IMR-90 (cell line): ENCODE results near the gene CCNI2. TPM values are rescaled to one million over a fixed set of nuclear protein-coding genes. Genes with fewer than 3 reads are reported as not detected.

Experiments
- ATAC-seq: fragments of 200-7000 bp; cut with Tn5 transposase; 2 replicates; pipeline ENCODE4 v1.9.1; 2020; ENCODE audit warnings: low read depth, mild to moderate bottlenecking, moderate library complexity
- BruUV-seq: library from RNA; stranded (reverse); fragments of 400-500 nt; replicated peaks from 2 replicates; lab custom pipeline; 2021; lab: Mats Ljungman, UMichigan
- CTCF ChIA-PET: fragments of 300-600 bp; formaldehyde crosslinking; extraction: SDS; loops from one replicate; lab custom pipeline; 2021; ENCODE audit warnings: antibody characterized with exemption; lab: Yijun Ruan, JAX
- POLR2A ChIA-PET: fragments of 300-600 bp; sonication (Branson Sonifier 250); formaldehyde crosslinking; loops from one replicate; lab custom pipeline; 2022; ENCODE audit warnings: antibody characterized with exemption; ENCODE audit not compliant: unreplicated experiment; lab: Charles Lee
- DNase-seq: peaks from one replicate; pipeline ENCODE4 v3.0.0; 2013
- H2AFZ ChIP-seq: replicated peaks from 2 replicates; pipeline ENCODE3; 2013; ENCODE audit warnings: low read length, mild to moderate bottlenecking; ENCODE audit not compliant: poor library complexity
- H2AK5ac ChIP-seq: 2 replicates; pipeline ENCODE4 v1.6.1; 2013; ENCODE audit warnings: low read depth, low read length, inconsistent platforms
- H2AK9ac ChIP-seq: replicated peaks from 2 replicates; pipeline ENCODE3; 2013; ENCODE audit warnings: mild to moderate bottlenecking, low read depth, low read length, moderate library complexity; ENCODE audit not compliant: poor library complexity
- H2BK120ac ChIP-seq: 2 replicates; pipeline ENCODE4 v1.6.1; 2013; ENCODE audit warnings: low read depth, low read length, inconsistent platforms
- H2BK15ac ChIP-seq: 3 replicates; pipeline ENCODE4 v1.6.1; 2013; ENCODE audit warnings: low read depth, low read length, inconsistent platforms
- H2BK20ac ChIP-seq: 2 replicates; pipeline ENCODE4 v1.6.1; 2013; ENCODE audit warnings: low read depth, mild to moderate bottlenecking, inconsistent platforms, low read length, moderate library complexity
- H2BK5ac ChIP-seq: 2 replicates; pipeline ENCODE4 v1.6.1; 2013; ENCODE audit warnings: mild to moderate bottlenecking, low read depth, low read length, inconsistent platforms; ENCODE audit not compliant: poor library complexity, severe bottlenecking
- H3K14ac ChIP-seq: replicated peaks from 2 replicates; pipeline ENCODE4 v1.6.1; 2013; ENCODE audit warnings: low read depth, low read length, inconsistent platforms
- H3K18ac ChIP-seq: 2 replicates; pipeline ENCODE4 v1.6.1; 2013; ENCODE audit warnings: low read depth, low read length, control low read depth
- H3K23ac ChIP-seq: 2 replicates; pipeline ENCODE4 v1.6.1; 2013; ENCODE audit warnings: low read depth, low read length, inconsistent platforms
- H3K27ac ChIP-seq: 2 replicates; pipeline ENCODE4 v1.5.1; 2013; ENCODE audit warnings: mild to moderate bottlenecking, control low read depth, low read length; ENCODE audit not compliant: insufficient read depth
- H3K27me3 ChIP-seq: 2 replicates; pipeline ENCODE4 v1.6.1; 2013; ENCODE audit warnings: low read length; ENCODE audit not compliant: control insufficient read depth, insufficient read depth
- H3K36me3 ChIP-seq: 2 replicates; pipeline ENCODE4 v1.6.1; 2013; ENCODE audit warnings: low read length, mixed read lengths; ENCODE audit not compliant: control insufficient read depth, insufficient read depth
- H3K4ac ChIP-seq: 2 replicates; pipeline ENCODE4 v1.6.1; 2013; ENCODE audit warnings: low read depth, low read length, inconsistent platforms
- H3K4me1 ChIP-seq: 2 replicates; pipeline ENCODE4 v1.6.1; 2013; ENCODE audit warnings: low read length, mixed read lengths; ENCODE audit not compliant: control insufficient read depth, insufficient read depth
- H3K4me2 ChIP-seq: 2 replicates; pipeline ENCODE4 v1.6.1; 2013; ENCODE audit warnings: low read depth, mild to moderate bottlenecking, control low read depth, low read length, moderate library complexity
- H3K4me3 ChIP-seq: 2 replicates; pipeline ENCODE4 v1.5.1; 2013; ENCODE audit warnings: low read depth, mild to moderate bottlenecking, control low read depth, low read length, moderate library complexity; ENCODE audit not compliant: insufficient read depth
- H3K56ac ChIP-seq: 2 replicates; pipeline ENCODE4 v1.6.1; 2013; ENCODE audit warnings: low read length, inconsistent platforms; ENCODE audit not compliant: insufficient read depth; ENCODE audit errors: extremely low read depth
- H3K79me1 ChIP-seq, 2 experiments: 2 replicates each; pipeline ENCODE4 v1.6.1; 2013; ENCODE audit warnings: low read length in 2 of 2, inconsistent platforms in 1 of 2, low read depth in 1 of 2
- H3K9ac ChIP-seq: 2 replicates; pipeline ENCODE4 v1.6.1; 2013; ENCODE audit warnings: low read depth, low read length, control low read depth
- H3K9me1 ChIP-seq: 2 replicates; pipeline ENCODE4 v1.6.1; 2013; ENCODE audit warnings: low read length, inconsistent platforms; ENCODE audit not compliant: insufficient read depth
- H3K9me3 ChIP-seq: 2 replicates; pipeline ENCODE4 v1.6.1; 2013; ENCODE audit warnings: low read length; ENCODE audit not compliant: control insufficient read depth, insufficient read depth
- H4K20me1 ChIP-seq: 2 replicates; pipeline ENCODE4 v1.6.1; 2013; ENCODE audit warnings: low read length, inconsistent platforms; ENCODE audit not compliant: insufficient read depth
- H4K5ac ChIP-seq: 2 replicates; pipeline ENCODE4 v1.6.1; 2013; ENCODE audit warnings: mild to moderate bottlenecking, low read depth, low read length, control low read depth
- H4K8ac ChIP-seq, 2 experiments: 2 replicates each; pipeline ENCODE4 v1.6.1; 2013; ENCODE audit warnings: low read depth in 2 of 2, low read length in 2 of 2, control low read depth in 1 of 2, inconsistent platforms in 1 of 2
- H4K91ac ChIP-seq: 2 replicates; pipeline ENCODE4 v1.6.1; 2013; ENCODE audit warnings: low read depth, low read length, inconsistent platforms; ENCODE audit not compliant: insufficient read depth
- BHLHE40 ChIP-seq: fragments of 150-350 bp; IDR thresholded peaks from 2 replicates; pipeline ENCODE4 v1.6.1; 2016; ENCODE audit warnings: mild to moderate bottlenecking, low read depth, low read length
- CHD1 ChIP-seq: IDR thresholded peaks from 2 replicates; pipeline ENCODE4 v1.6.1; 2012; ENCODE audit warnings: low read depth, low read length, improper control_type of control experiment
- MAFK ChIP-seq: IDR thresholded peaks from 2 replicates; pipeline ENCODE4 v1.6.1; 2012; ENCODE audit warnings: low read depth, low read length, improper control_type of control experiment
- MAZ ChIP-seq: IDR thresholded peaks from 2 replicates; pipeline ENCODE4 v1.6.1; 2012; ENCODE audit warnings: low read depth, mild to moderate bottlenecking, low read length, improper control_type of control experiment, moderate library complexity, borderline replicate concordance
- MXI1 ChIP-seq: IDR thresholded peaks from 2 replicates; pipeline ENCODE4 v1.6.1; 2012; ENCODE audit warnings: low read depth, mild to moderate bottlenecking, low read length, moderate library complexity, borderline replicate concordance
- NFE2L2 ChIP-seq: fragments of 150-350 bp; IDR thresholded peaks from 2 replicates; pipeline ENCODE4 v1.6.1; 2016; ENCODE audit warnings: low read depth, mild to moderate bottlenecking, low read length
- POLR2A ChIP-seq: IDR thresholded peaks from 2 replicates; pipeline ENCODE4 v1.6.1; 2012; ENCODE audit warnings: mild to moderate bottlenecking, low read depth, low read length
- RAD21 ChIP-seq: IDR thresholded peaks from 2 replicates; pipeline ENCODE4 v1.6.1; 2012; ENCODE audit warnings: low read length, improper control_type of control experiment
- RCOR1 ChIP-seq: IDR thresholded peaks from 2 replicates; pipeline ENCODE4 v1.6.1; 2012; ENCODE audit warnings: mild to moderate bottlenecking, low read length, improper control_type of control experiment; ENCODE audit not compliant: insufficient replicate concordance
- RFX5 ChIP-seq: IDR thresholded peaks from 2 replicates; pipeline ENCODE4 v1.8.0; 2012; ENCODE audit warnings: low read depth, mild to moderate bottlenecking, low read length, moderate library complexity
- SMC3 ChIP-seq: fragments of 150-350 bp; IDR thresholded peaks from 2 replicates; pipeline ENCODE4 v1.6.1; 2016; ENCODE audit warnings: low read depth, mild to moderate bottlenecking, antibody characterized with exemption, low read length, moderate library complexity
- USF2 ChIP-seq: fragments of 150-350 bp; IDR thresholded peaks from 2 replicates; pipeline ENCODE4 v1.6.1; 2017; ENCODE audit warnings: mild to moderate bottlenecking, antibody characterized with exemption, low read length, low read depth
- WGBS, 2 experiments: methylation state at CpG; one replicate each; pipeline versions ENCODE4 v1.1.5 to v1.1.7; 2013; ENCODE audit warnings: missing lambda C conversion rate in 2 of 2; ENCODE audit not compliant: insufficient read length in 1 of 2; ENCODE audit errors: extremely low coverage in 2 of 2; 5-methylcytosine and 5-hydroxymethylcytosine counted together
- dilution Hi-C: fragments of 300-500 bp; cut with HindIII; formaldehyde crosslinking; loops from one replicate; pipeline ENCODE4 v1.14.3; 2018; ENCODE audit warnings: low sequenced_read_pairs; ENCODE audit not compliant: unreplicated experiment
- in situ Hi-C: fragments of 300-500 bp; cut with MboI; formaldehyde crosslinking; loops from 3 replicates; pipeline ENCODE4 v1.14.3; 2019; ENCODE audit warnings: low sequenced_read_pairs, inconsistent platforms, mixed read lengths
- intact Hi-C: fragments of 100-400 bp; cut with micrococcal nuclease; formaldehyde crosslinking; loops from 2 replicates; pipeline ENCODE4 v1.10.0; 2022
- polyA plus RNA-seq, 3 experiments: library from polyadenylated mRNA; depleted of rRNA; stranded (reverse); fragments of >200 nt; gene quantifications; 2 replicates each; pipeline ENCODE4 v1.2.3, GENCODE V29; 2012; ENCODE audit warnings: low replicate concordance in 1 of 3
- total RNA-seq: library from RNA; depleted of rRNA; stranded (reverse); fragments of >200 nt; gene quantifications from 2 replicates; pipeline ENCODE4 v1.2.3, GENCODE V29; 2012
- TF ChIP-seq, protein P1 (sequence below): fragments of 150-350 bp; IDR thresholded peaks from 2 replicates; pipeline ENCODE4 v1.6.1; 2016; ENCODE audit warnings: low read depth, mild to moderate bottlenecking, low read length, moderate library complexity, borderline replicate concordance
- TF ChIP-seq, protein P2 (sequence below): conservative IDR thresholded peaks from 2 replicates; pipeline ENCODE4 v1.5.1; 2012; ENCODE audit warnings: mild to moderate bottlenecking, low read depth, low read length, improper control_type of control experiment

The CCNI2 gene
- total and polyA plus RNA-seq, 2 of the 4 experiments (the other 2 are of a cell fraction), result not detected

- Histone ChIP-seq H3K79me1 (peaks cover 41 to 87% of the 10 kb centered on the region in 2 experiments), H3K56ac (no peak overlapping the region), H3K27me3 (no peaks in the 10 kb centered on the region), H3K36me3 (no peaks in the 10 kb centered on the region), H4K91ac (no peak overlapping the region), H3K4me1 (peaks cover 25% of the 10 kb centered on the region), H2BK20ac (no peak overlapping the region), H3K14ac (no peak overlapping the region), H2AK5ac (no peak overlapping the region), H2AK9ac (no peak overlapping the region), H2AFZ (no peak overlapping the region), H3K27ac (no peak overlapping the region), H3K4me3 (no peak overlapping the region), H3K4me2 (no peak overlapping the region), H3K18ac (no peak overlapping the region), H2BK15ac (no peak overlapping the region), H3K23ac (no peak overlapping the region), H3K4ac (no peak overlapping the region), H2BK120ac (no peak overlapping the region), H3K9me3 (no peaks in the 10 kb centered on the region), H3K9me1 (peaks cover 55% of the 10 kb centered on the region), H4K5ac (no peak overlapping the region), H3K9ac (no peak overlapping the region), H2BK5ac (no peak overlapping the region), H4K20me1 (peaks cover 56% of the 10 kb centered on the region), H4K8ac (no peak overlapping the region)
- intact Hi-C loops, result no loop called here
- in situ Hi-C loops, result no loop called here
- no TSS peak for BruUV-seq
- 93% methylated on average over 2 of the region's 5 CpGs; no CpG with 5 or more reads in 1 of the 2 experiments for WGBS, 2 experiments
- ATAC-seq (no peak), DNase-seq (no peak)
- dilution Hi-C loops, result no loop called here
- TF ChIP-seq MXI1, result no peak
- TF ChIP-seq USF2, result no peak
- TF ChIP-seq BHLHE40, result no peak
- TF ChIP-seq MAZ, result no peak
- no peak for TF ChIP-seq SMC3
- TF ChIP-seq RFX5, result no peak
- TF ChIP-seq, protein P1, sequence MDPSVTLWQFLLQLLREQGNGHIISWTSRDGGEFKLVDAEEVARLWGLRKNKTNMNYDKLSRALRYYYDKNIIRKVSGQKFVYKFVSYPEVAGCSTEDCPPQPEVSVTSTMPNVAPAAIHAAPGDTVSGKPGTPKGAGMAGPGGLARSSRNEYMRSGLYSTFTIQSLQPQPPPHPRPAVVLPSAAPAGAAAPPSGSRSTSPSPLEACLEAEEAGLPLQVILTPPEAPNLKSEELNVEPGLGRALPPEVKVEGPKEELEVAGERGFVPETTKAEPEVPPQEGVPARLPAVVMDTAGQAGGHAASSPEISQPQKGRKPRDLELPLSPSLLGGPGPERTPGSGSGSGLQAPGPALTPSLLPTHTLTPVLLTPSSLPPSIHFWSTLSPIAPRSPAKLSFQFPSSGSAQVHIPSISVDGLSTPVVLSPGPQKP, result no peak
- TF ChIP-seq NFE2L2, result no peak
- TF ChIP-seq RCOR1, result no peak
- no peak for TF ChIP-seq RAD21
- no peak for TF ChIP-seq CHD1
- TF ChIP-seq POLR2A, result no peak
- TF ChIP-seq, protein P2, sequence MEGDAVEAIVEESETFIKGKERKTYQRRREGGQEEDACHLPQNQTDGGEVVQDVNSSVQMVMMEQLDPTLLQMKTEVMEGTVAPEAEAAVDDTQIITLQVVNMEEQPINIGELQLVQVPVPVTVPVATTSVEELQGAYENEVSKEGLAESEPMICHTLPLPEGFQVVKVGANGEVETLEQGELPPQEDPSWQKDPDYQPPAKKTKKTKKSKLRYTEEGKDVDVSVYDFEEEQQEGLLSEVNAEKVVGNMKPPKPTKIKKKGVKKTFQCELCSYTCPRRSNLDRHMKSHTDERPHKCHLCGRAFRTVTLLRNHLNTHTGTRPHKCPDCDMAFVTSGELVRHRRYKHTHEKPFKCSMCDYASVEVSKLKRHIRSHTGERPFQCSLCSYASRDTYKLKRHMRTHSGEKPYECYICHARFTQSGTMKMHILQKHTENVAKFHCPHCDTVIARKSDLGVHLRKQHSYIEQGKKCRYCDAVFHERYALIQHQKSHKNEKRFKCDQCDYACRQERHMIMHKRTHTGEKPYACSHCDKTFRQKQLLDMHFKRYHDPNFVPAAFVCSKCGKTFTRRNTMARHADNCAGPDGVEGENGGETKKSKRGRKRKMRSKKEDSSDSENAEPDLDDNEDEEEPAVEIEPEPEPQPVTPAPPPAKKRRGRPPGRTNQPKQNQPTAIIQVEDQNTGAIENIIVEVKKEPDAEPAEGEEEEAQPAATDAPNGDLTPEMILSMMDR, result no peak
- no peak for TF ChIP-seq MAFK
- CTCF ChIA-PET, result interaction anchor here (0.6 kb wide), 1 partner anchor 47 kb away, joined by 3 read pairs; no protein-coding TSS in a partner anchor
- POLR2A ChIA-PET, result no interaction called here
Measured at GRCh38 chr5:132773114-132773513, 25.9 kb downstream of the CCNI2 start.
